Measurements from ENCODE around the gene ABHD16B. TPM values are rescaled to one million over a fixed set of nuclear protein-coding genes. Genes with fewer than 3 reads are reported as not detected.

The ABHD16B gene
- total and polyA plus RNA-seq, 2 of the 13 experiments (the other 11 are each of a cell fraction or from before 2014, with no cell fraction given) = not detected

- no peak; the same call in none of the 2 replicates for TF ChIP-seq PHF21A (CRISPR knock-in tag; IDR thresholded peaks at IDR 0.05)
- TF ChIP-seq ELF1 (CRISPR knock-in tag; IDR thresholded peaks at IDR 0.05) = peak; percentile 97
- peak; percentile 12; the same call in 1 of the 2 replicates for TF ChIP-seq ZNF3 (CRISPR knock-in tag; IDR thresholded peaks at IDR 0.05)
- no peak for TF ChIP-seq GTF3A (CRISPR knock-in tag; conservative IDR thresholded peaks at IDR 0.05)
- TF ChIP-seq HOXA9 (CRISPR knock-in tag; IDR thresholded peaks at IDR 0.05; ENCODE audit: borderline replicate concordance) = peak; percentile 96
- TF ChIP-seq SMARCC2 (IDR thresholded peaks at IDR 0.05) = no peak
- TF ChIP-seq GMEB1 (CRISPR knock-in tag; IDR thresholded peaks at IDR 0.05; ENCODE audit: borderline replicate concordance) = peak; percentile 93
- no peak for TF ChIP-seq ATM (IDR thresholded peaks at IDR 0.05; ENCODE audit: borderline replicate concordance)
- TF ChIP-seq ZNF235 (CRISPR knock-in tag; IDR thresholded peaks at IDR 0.05; ENCODE audit: borderline replicate concordance) = peak; percentile 48; the same call in 1 of the 2 replicates
- peak; percentile 95 for TF ChIP-seq ZNF407 (CRISPR knock-in tag; IDR thresholded peaks at IDR 0.05; ENCODE audit: not compliant biosample characterization)
- no peak for TF ChIP-seq ARID3A (IDR thresholded peaks at IDR 0.05; ENCODE audit: low read depth, low read length)
- 0 out of 2 replicates have a peak, but pooled peaks have one; percentile 1 for TF ChIP-seq SNAI1 (CRISPR knock-in tag; IDR thresholded peaks at IDR 0.05; ENCODE audit: borderline replicate concordance)
- TF ChIP-seq MYNN (CRISPR knock-in tag; IDR thresholded peaks at IDR 0.05; ENCODE audit: low read depth) = peak; percentile 31; the same call in 1 of the 2 replicates
- TF ChIP-seq ZGPAT (CRISPR knock-in tag; IDR thresholded peaks at IDR 0.05) = peak; percentile 95; the same call in 1 of the 2 replicates
- TF ChIP-seq SP1 (IDR thresholded peaks at IDR 0.05) = 0 out of 2 replicates have a peak, but pooled peaks have one; percentile 26
- peak; percentile 96 for TF ChIP-seq SP1 (CRISPR knock-in tag; IDR thresholded peaks at IDR 0.05)
These were observed 3.8 kb downstream of the ABHD16B start, which contains the start of gene TPD52L2 (continued) for GRCh38 chr20:63864978-63865640.

Measured in HepG2 (cell line).